HepG2 (cell line): ENCODE data around the gene MFRP. TPM values are rescaled to one million over a fixed set of nuclear protein-coding genes. Genes with fewer than 3 reads are reported as not detected.
A peak's percentile ranks its signal among the peaks of the same experiment; 100 is the strongest.

Experiments
- CBX2 ChIP-seq, 2 experiments: fragments of 200-600 bp in 1 of 2; sonication (generic); formaldehyde crosslinking in 1 of 2; IDR thresholded peaks; 2 replicates each; pipeline versions ENCODE4 v1.7.0 to v1.8.1; 2018 to 2022; ENCODE audit warnings: low read depth in 2 of 2, low read length in 1 of 2, mild to moderate bottlenecking in 1 of 2, missing genetic modification reagents in 1 of 2
- CENPBD1 ChIP-seq: sonication (generic); formaldehyde crosslinking; IDR thresholded peaks from 2 replicates; pipeline ENCODE4 v1.8.0; 2022; ENCODE audit warnings: missing genetic modification reagents, low read depth, mild to moderate bottlenecking, borderline replicate concordance
- LRRFIP1 ChIP-seq: sonication (generic); formaldehyde crosslinking; conservative IDR thresholded peaks from 2 replicates; pipeline ENCODE4 v1.4.0; 2020; ENCODE audit warnings: missing genetic modification reagents
- NONO ChIP-seq, 2 experiments: fragments of 450-650 bp in 1 of 2; sonication (generic) in 1 of 2; formaldehyde crosslinking in 1 of 2; IDR thresholded peaks in 1 of 2; conservative IDR thresholded peaks in 1 of 2; 2 replicates each; pipeline versions ENCODE4 v1.6.1 to v1.8.0; 2017 to 2022; ENCODE audit warnings: mild to moderate bottlenecking in 1 of 2, missing genetic modification reagents in 1 of 2, moderate library complexity in 1 of 2
- ZMYM3 ChIP-seq: sonication (generic); formaldehyde crosslinking; IDR thresholded peaks from 2 replicates; pipeline ENCODE4 v1.5.1; 2020; ENCODE audit warnings: mild to moderate bottlenecking, missing genetic modification reagents
- ZNF142 ChIP-seq: sonication (generic); formaldehyde crosslinking; IDR thresholded peaks from 2 replicates; pipeline ENCODE4 v1.4.0; 2020; ENCODE audit warnings: missing genetic modification reagents
- ZNF160 ChIP-seq: sonication (generic); formaldehyde crosslinking; IDR thresholded peaks from 2 replicates; pipeline ENCODE4 v1.8.0; 2022; ENCODE audit warnings: mild to moderate bottlenecking, inconsistent platforms, missing genetic modification reagents
- ZNF326 ChIP-seq: sonication (generic); formaldehyde crosslinking; IDR thresholded peaks from 2 replicates; pipeline ENCODE4 v1.4.0; 2020; ENCODE audit warnings: missing genetic modification reagents, borderline replicate concordance
- ZNF543 ChIP-seq: sonication (generic); formaldehyde crosslinking; IDR thresholded peaks from 2 replicates; pipeline ENCODE4 v1.4.0; 2020; ENCODE audit warnings: mild to moderate bottlenecking, missing genetic modification reagents
- ZNF609 ChIP-seq: sonication (generic); formaldehyde crosslinking; IDR thresholded peaks from 2 replicates; pipeline ENCODE4 v1.4.0; 2020; ENCODE audit warnings: mild to moderate bottlenecking, missing genetic modification reagents, borderline replicate concordance
- ZNF7 ChIP-seq: IDR thresholded peaks from 2 replicates; pipeline ENCODE4 v1.6.1; 2016; ENCODE audit warnings: missing biosample characterization, missing genetic modification reagents
- ZNF704 ChIP-seq: sonication (generic); formaldehyde crosslinking; IDR thresholded peaks from 2 replicates; pipeline ENCODE4 v1.8.1; 2023; ENCODE audit warnings: mild to moderate bottlenecking, inconsistent platforms, moderate library complexity, missing genetic modification reagents, borderline replicate concordance
- polyA plus RNA-seq, 8 experiments: library from polyadenylated mRNA; depleted of rRNA in 3 of 8; stranded (reverse) in 7 of 8; unstranded in 1 of 8; fragments of >200 nt; fragmentation: Illumina TruSeq in 4 of 8; extraction: Trizol in 4 of 8; gene quantifications; 2 replicates each; pipeline versions ENCODE4 v1.2.1 to v1.2.3, GENCODE V29; 2011 to 2016; ENCODE audit warnings: low read depth in 4 of 8, missing spikeins in 1 of 8, mixed read lengths in 1 of 8; ENCODE audit not compliant: insufficient read depth in 1 of 8
- total RNA-seq, 5 experiments: library from RNA; depleted of rRNA; stranded (reverse); fragments of >200 nt; fragmentation: Illumina TruSeq; extraction: Trizol; gene quantifications; 2 replicates each; pipeline ENCODE4 v1.2.3, GENCODE V29; 2016; ENCODE audit warnings: low read depth in 1 of 5

The MFRP gene
- total and polyA plus RNA-seq, 2 of the 13 experiments (the other 11 are each of a cell fraction or from before 2014, with no cell fraction given), result not detected

GRCh38 chr11:119376197-119376847 lies 29.8 kb upstream of the MFRP start (continued):
- TF ChIP-seq ZNF704 (CRISPR knock-in tag) (no peak), LRRFIP1 (no peak), CENPBD1 (CRISPR knock-in tag) (no peak), ZNF326 (CRISPR knock-in tag) (no peak), ZNF160 (CRISPR knock-in tag) (no peak), ZNF609 (peak; percentile 37; the same call in 1 of the 2 replicates), ZNF543 (CRISPR knock-in tag) (0 out of 2 replicates have a peak, but pooled peaks have one; percentile 32), CBX2 (IDR thresholded peaks at IDR 0.05; ENCODE audit: low read depth, low read length) (no peak), CBX2 (CRISPR knock-in tag; IDR thresholded peaks at IDR 0.05; ENCODE audit: low read depth) (no peak), ZNF7 (CRISPR knock-in tag) (no peak), ZMYM3 (CRISPR knock-in tag) (no peak), ZNF142 (no peak; the same call in 1 of the 2 replicates), NONO (IDR thresholded peaks at IDR 0.05) (no peak), NONO (CRISPR knock-in tag; conservative IDR thresholded peaks at IDR 0.05) (peak; percentile 50; the same call in 1 of the 2 replicates)
